Right lobe of liver (tissue), 4 donors: ENCODE measurements around the gene RAVER1.
"Not testable (repeated sequence)": the region's sequence is repeated elsewhere in the genome, so short reads cannot be mapped to it uniquely, and the experiment has no call there.

Experiments used
- POLR2A ChIP-seq: fragments of 450-650 bp; IDR thresholded peaks from one replicate; pipeline ENCODE4 v1.6.1; 2017; ENCODE audit warnings: antibody characterized with exemption, mild to moderate bottlenecking
- TF ChIP-seq, protein P1 (sequence below), 4 donors: fragments of 200-600 bp in 3 of 4; fragments of 450-650 bp in 1 of 4; IDR thresholded peaks; one replicate each; pipeline versions ENCODE4 v1.5.1 to v1.8.0; 2016 to 2022; ENCODE audit warnings: antibody characterized with exemption in 4 of 4, mild to moderate bottlenecking in 2 of 4
- donor health status: DM: no; HTN: no; CAD: no.
- donor health status: DM: no; HTN: no; CAD: no.
- donor health status: DM: no; HTN: yes; CAD: no.

DNA sequence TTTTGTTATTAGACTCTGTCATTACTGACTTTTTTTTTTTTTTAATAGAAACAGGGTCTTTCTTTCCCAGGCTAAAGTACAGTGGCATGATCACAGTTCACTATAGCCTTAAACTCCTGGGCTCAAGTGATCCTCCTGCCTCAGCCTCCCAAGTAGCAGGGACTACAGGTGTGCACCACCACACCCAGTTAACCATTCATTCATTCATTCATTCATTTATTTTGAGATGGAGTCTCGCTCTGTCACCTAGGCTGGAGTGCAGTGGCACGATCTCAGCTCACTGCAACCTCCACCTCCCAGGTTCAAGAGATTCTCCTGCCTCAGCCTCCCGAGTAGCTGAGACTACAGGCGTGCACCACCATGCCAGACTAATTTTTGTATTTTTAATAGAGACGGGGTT, 51.3 kb downstream of the RAVER1 start:
- TF ChIP-seq, protein P1, sequence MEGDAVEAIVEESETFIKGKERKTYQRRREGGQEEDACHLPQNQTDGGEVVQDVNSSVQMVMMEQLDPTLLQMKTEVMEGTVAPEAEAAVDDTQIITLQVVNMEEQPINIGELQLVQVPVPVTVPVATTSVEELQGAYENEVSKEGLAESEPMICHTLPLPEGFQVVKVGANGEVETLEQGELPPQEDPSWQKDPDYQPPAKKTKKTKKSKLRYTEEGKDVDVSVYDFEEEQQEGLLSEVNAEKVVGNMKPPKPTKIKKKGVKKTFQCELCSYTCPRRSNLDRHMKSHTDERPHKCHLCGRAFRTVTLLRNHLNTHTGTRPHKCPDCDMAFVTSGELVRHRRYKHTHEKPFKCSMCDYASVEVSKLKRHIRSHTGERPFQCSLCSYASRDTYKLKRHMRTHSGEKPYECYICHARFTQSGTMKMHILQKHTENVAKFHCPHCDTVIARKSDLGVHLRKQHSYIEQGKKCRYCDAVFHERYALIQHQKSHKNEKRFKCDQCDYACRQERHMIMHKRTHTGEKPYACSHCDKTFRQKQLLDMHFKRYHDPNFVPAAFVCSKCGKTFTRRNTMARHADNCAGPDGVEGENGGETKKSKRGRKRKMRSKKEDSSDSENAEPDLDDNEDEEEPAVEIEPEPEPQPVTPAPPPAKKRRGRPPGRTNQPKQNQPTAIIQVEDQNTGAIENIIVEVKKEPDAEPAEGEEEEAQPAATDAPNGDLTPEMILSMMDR (IDR thresholded peaks at IDR 0.05) = not testable (repeated sequence)
- not testable (repeated sequence) for TF ChIP-seq POLR2A
